ENCODE results near the gene ZFP37.

- TF ChIP-seq CTCF (conservative IDR thresholded peaks at IDR 0.05 in 1 of 2, IDR thresholded peaks at IDR 0.05 in 1 of 2; ENCODE audit: extremely low read depth in 1 of 2, insufficient read depth in 1 of 2, low read depth in 1 of 2, low read length in 2 of 2) (no peak), EZH2 (IDR thresholded peaks at IDR 0.05; ENCODE audit: borderline replicate concordance, low read length) (no peak)
Measured at GRCh38 chr9:113012492-113012891, 44.0 kb downstream of the ZFP37 start.
